ENCODE data around the gene KLF13. TPM values are rescaled to one million over a fixed set of nuclear protein-coding genes. Genes with fewer than 3 reads are reported as not detected.

Gene KLF13
- total and polyA plus RNA-seq, 2 experiments from 2014 or later = 23.5 to 28.6 TPM

DNA sequence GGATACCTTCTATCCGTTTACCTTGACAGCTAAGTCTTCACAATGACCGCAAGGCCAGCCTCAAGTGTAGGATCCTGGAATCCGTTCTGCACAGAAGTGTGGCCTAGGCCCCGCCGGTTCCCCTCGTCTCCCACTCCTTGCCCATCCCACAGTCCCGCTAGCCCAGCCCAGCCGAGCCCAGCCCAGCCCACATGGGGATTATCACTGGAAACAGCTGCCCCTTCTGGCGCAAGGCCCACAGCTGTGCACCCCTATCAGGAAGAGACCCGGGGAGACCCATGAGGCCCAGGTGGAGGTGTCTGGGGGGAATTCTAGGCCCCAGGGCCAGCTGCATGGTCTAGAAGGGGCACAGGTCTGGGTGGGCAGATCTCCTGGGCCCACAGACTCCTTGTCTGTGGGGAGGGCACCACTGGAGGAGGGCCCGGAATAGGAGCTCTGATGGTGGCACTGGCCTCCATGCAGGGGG is 27.9 kb upstream of the KLF13 start:
- ATAC-seq (no peak), DNase-seq (ENCODE audit: low spot score) (no peak)
- Mint-ChIP-seq H3K27me3 (ENCODE audit: insufficient read depth, low read depth, poor library complexity) (peaks cover 5% of the 10 kb centered on the region), H3K9me3 (no peaks in the 10 kb centered on the region), H3K4me3 (no peak overlapping the region), H3K4me1 (peaks cover 30% of the 10 kb centered on the region), H3K36me3 (ENCODE audit: low read depth) (no peaks in the 10 kb centered on the region), H3K27ac (no peak overlapping the region)
- H2AFZ ChIP-seq = no peak overlapping the region
- TF ChIP-seq, protein P1, sequence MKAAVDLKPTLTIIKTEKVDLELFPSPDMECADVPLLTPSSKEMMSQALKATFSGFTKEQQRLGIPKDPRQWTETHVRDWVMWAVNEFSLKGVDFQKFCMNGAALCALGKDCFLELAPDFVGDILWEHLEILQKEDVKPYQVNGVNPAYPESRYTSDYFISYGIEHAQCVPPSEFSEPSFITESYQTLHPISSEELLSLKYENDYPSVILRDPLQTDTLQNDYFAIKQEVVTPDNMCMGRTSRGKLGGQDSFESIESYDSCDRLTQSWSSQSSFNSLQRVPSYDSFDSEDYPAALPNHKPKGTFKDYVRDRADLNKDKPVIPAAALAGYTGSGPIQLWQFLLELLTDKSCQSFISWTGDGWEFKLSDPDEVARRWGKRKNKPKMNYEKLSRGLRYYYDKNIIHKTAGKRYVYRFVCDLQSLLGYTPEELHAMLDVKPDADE (IDR thresholded peaks at IDR 0.05) = no peak
- TF ChIP-seq, protein P2, sequence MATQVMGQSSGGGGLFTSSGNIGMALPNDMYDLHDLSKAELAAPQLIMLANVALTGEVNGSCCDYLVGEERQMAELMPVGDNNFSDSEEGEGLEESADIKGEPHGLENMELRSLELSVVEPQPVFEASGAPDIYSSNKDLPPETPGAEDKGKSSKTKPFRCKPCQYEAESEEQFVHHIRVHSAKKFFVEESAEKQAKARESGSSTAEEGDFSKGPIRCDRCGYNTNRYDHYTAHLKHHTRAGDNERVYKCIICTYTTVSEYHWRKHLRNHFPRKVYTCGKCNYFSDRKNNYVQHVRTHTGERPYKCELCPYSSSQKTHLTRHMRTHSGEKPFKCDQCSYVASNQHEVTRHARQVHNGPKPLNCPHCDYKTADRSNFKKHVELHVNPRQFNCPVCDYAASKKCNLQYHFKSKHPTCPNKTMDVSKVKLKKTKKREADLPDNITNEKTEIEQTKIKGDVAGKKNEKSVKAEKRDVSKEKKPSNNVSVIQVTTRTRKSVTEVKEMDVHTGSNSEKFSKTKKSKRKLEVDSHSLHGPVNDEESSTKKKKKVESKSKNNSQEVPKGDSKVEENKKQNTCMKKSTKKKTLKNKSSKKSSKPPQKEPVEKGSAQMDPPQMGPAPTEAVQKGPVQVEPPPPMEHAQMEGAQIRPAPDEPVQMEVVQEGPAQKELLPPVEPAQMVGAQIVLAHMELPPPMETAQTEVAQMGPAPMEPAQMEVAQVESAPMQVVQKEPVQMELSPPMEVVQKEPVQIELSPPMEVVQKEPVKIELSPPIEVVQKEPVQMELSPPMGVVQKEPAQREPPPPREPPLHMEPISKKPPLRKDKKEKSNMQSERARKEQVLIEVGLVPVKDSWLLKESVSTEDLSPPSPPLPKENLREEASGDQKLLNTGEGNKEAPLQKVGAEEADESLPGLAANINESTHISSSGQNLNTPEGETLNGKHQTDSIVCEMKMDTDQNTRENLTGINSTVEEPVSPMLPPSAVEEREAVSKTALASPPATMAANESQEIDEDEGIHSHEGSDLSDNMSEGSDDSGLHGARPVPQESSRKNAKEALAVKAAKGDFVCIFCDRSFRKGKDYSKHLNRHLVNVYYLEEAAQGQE (IDR thresholded peaks at IDR 0.05; ENCODE audit: unreplicated experiment) = no peak
- H3K27ac ChIP-seq (ENCODE audit: low read depth) = no peak overlapping the region
- H3K4me1 ChIP-seq (ENCODE audit: insufficient read depth) = peaks cover 18% of the 10 kb centered on the region
- no peak overlapping the region for H3K4me2 ChIP-seq
- no peaks in the 10 kb centered on the region for H3K9me2 ChIP-seq (ENCODE audit: insufficient read depth)
- no peaks in the 10 kb centered on the region for H3K79me2 ChIP-seq (replicated peaks; ENCODE audit: insufficient read depth)
- H4K20me1 ChIP-seq (replicated peaks; ENCODE audit: insufficient read depth) = no peaks in the 10 kb centered on the region
- no peaks in the 10 kb centered on the region for H3K27me3 ChIP-seq (ENCODE audit: insufficient read depth)
- H3F3A ChIP-seq (replicated peaks; ENCODE audit: low read depth) = no peaks in the 10 kb centered on the region
- no peaks in the 10 kb centered on the region for H3K36me3 ChIP-seq (ENCODE audit: insufficient read depth)
- no peak overlapping the region for H3K4me3 ChIP-seq

DNA sequence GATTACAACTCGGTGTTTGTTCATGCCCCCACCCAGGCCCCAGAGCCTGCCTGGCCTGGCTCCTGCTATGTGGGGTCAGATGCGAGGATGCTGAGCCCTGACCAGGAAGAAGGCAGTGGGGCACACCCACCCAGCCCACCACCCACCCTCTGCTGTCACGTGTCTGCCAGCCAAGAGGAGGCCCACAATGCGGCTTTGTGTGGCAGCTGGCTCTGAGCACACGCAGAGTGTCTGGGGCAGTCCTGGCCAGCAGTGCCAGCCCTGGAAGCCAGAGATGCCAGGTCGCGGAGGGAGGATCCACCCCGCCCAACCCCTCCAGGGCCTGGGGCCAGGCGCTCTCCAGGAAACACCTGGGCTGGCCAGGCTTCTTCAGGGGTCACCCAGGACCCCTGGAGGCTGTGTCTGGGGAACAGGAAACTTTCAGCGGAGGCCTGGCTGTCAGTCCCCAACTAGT is 26.4 kb upstream of the KLF13 start:
- Mint-ChIP-seq H3K36me3 (ENCODE audit: low read depth) (no peaks in the 10 kb centered on the region), H3K9me3 (no peaks in the 10 kb centered on the region), H3K4me1 (peaks cover 39% of the 10 kb centered on the region), H3K4me3 (no peak overlapping the region), H3K27ac (no peak overlapping the region), H3K27me3 (ENCODE audit: insufficient read depth, low read depth, poor library complexity) (peaks cover 7% of the 10 kb centered on the region)
- Histone ChIP-seq H3K36me3 (ENCODE audit: insufficient read depth) (no peaks in the 10 kb centered on the region), H3K4me1 (ENCODE audit: insufficient read depth) (peaks cover 33% of the 10 kb centered on the region), H3K27me3 (ENCODE audit: insufficient read depth) (no peaks in the 10 kb centered on the region), H2AFZ (no peak overlapping the region), H3K9me2 (ENCODE audit: insufficient read depth) (no peaks in the 10 kb centered on the region), H3F3A (replicated peaks; ENCODE audit: low read depth) (no peaks in the 10 kb centered on the region), H3K27ac (ENCODE audit: low read depth) (no peak overlapping the region), H4K20me1 (replicated peaks; ENCODE audit: insufficient read depth) (no peaks in the 10 kb centered on the region), H3K4me3 (no peak overlapping the region), H3K4me2 (no peak overlapping the region), H3K79me2 (replicated peaks; ENCODE audit: insufficient read depth) (no peaks in the 10 kb centered on the region)
- no peak for TF ChIP-seq ZNF114 (CRISPR knock-in tag; IDR thresholded peaks at IDR 0.05)
- no peak for DNase-seq (ENCODE audit: low spot score)
- ATAC-seq = no peak

DNA sequence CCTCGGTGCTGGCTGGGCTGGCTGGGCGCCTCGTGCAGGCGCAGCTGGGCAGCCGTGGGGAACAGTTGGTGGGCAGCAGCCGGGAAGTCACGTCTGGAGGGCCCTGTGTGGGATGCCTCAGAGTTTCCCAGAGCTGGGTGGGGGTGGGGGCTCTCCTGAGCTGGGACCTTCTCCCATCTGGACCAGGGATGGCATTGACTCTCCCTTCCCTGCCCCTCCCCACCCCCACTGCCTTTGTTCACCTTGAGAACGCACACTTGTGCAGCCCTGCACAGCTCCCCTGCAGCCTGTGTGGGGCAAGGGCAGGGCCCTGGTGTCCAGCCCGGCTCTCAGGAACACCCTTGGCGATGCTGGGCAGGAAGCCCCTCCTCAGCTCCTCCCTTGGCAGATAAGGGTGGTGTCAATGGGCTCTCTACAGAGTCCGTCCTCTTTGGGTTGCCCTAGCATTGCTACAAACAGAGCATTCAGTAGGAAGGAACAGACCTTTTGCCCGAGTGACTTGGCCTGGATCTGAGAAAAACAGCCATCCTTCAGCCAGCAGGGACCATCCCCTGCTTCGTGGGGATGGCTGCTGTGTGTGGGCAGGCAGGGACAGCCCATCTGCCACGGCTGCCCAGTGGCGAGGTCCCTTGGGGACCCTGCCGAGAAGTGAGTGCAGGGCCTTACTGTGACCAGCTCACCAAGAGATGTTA is 25.5 kb upstream of the KLF13 start:
- H3K27me3 ChIP-seq (ENCODE audit: insufficient read depth) = no peaks in the 10 kb centered on the region
- DNase-seq (ENCODE audit: low spot score) (no peak), ATAC-seq (no peak)
- 0 out of 2 replicates have a peak, but pooled peaks cover under 1% of the 10 kb centered on the region for H3F3A ChIP-seq (replicated peaks; ENCODE audit: low read depth)
- H3K4me1 ChIP-seq (ENCODE audit: insufficient read depth) = peaks cover 42% of the 10 kb centered on the region
- peak overlapping the region; percentile 56; the same call in 1 of the 2 replicates for H2AFZ ChIP-seq
- H3K4me3 ChIP-seq = no peak overlapping the region
- no peaks in the 10 kb centered on the region for H3K36me3 ChIP-seq (ENCODE audit: insufficient read depth)
- Mint-ChIP-seq H3K9me3 (no peaks in the 10 kb centered on the region), H3K4me3 (no peak overlapping the region), H3K4me1 (peaks cover 44% of the 10 kb centered on the region), H3K27me3 (ENCODE audit: insufficient read depth, low read depth, poor library complexity) (peaks cover 11% of the 10 kb centered on the region), H3K27ac (no peak overlapping the region), H3K36me3 (ENCODE audit: low read depth) (no peaks in the 10 kb centered on the region; the same call in 2 of the 3 replicates)
- no peak overlapping the region for H3K4me2 ChIP-seq
- H3K9me2 ChIP-seq (ENCODE audit: insufficient read depth) = no peaks in the 10 kb centered on the region
- H4K20me1 ChIP-seq (replicated peaks; ENCODE audit: insufficient read depth) = no peaks in the 10 kb centered on the region
- no peaks in the 10 kb centered on the region for H3K79me2 ChIP-seq (replicated peaks; ENCODE audit: insufficient read depth)
- no peak overlapping the region for H3K27ac ChIP-seq (ENCODE audit: low read depth)
- TF ChIP-seq STAT1 (IDR thresholded peaks at IDR 0.05; ENCODE audit: unreplicated experiment) (no peak), ZNF331 (CRISPR knock-in tag; IDR thresholded peaks at IDR 0.05; ENCODE audit: low read depth) (no peak), NANOG (IDR thresholded peaks at IDR 0.05; ENCODE audit: borderline replicate concordance) (no peak), EZH2 (IDR thresholded peaks at IDR 0.05; ENCODE audit: low read depth, unreplicated experiment) (no peak)
- TF ChIP-seq, protein P2 (IDR thresholded peaks at IDR 0.05; ENCODE audit: unreplicated experiment) = no peak
